Retinal pigment epithelial cell (primary cell): ENCODE data around the gene NCKAP5.

Source experiments
- DNase-seq: peaks from one replicate; pipeline ENCODE4 v3.0.0-alpha.2; 2010; ENCODE audit warnings: low read depth
- H3K4me3 ChIP-seq: 2 replicates; pipeline ENCODE4 v1.5.1; 2011; ENCODE audit warnings: mild to moderate bottlenecking, low read length, control low read depth, moderate library complexity
- CTCF ChIP-seq: conservative IDR thresholded peaks from 2 replicates; pipeline ENCODE4 v1.5.1; 2011; ENCODE audit warnings: low read depth, low read length, control low read depth, inconsistent platforms

NCKAP5 gene

GRCh38 chr2:132844585-132844984 is 723.7 kb downstream of the NCKAP5 start:
- no peak overlapping the region for H3K4me3 ChIP-seq
- TF ChIP-seq CTCF = no peak
- DNase-seq = no peak

DNA sequence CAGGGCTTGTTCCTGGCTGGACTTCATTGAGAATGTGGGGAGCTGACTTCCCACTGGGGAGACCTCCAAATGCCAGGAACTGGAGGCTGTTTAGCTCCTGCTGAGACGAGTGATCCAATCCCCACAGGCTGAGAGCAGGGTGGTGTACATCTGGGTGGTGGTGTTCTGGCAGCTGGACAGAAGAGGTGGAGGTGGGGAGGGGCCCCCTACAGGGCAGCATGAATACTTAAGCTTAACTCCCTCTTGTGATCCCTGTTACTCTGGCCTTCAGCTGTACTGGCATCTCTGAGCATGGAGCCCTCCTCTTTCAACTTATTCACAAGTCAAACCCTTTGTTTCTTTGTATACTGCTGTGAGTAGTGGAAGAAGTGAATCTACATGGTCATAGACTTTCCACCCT is 730.5 kb downstream of the NCKAP5 start:
- no peak for DNase-seq
- TF ChIP-seq CTCF = no peak
- H3K4me3 ChIP-seq = no peak overlapping the region

- TF ChIP-seq CTCF = no peak
- no peak overlapping the region for H3K4me3 ChIP-seq
- no peak for DNase-seq
Measured at GRCh38 chr2:132830321-132830827, 737.9 kb downstream of the NCKAP5 start.

DNA sequence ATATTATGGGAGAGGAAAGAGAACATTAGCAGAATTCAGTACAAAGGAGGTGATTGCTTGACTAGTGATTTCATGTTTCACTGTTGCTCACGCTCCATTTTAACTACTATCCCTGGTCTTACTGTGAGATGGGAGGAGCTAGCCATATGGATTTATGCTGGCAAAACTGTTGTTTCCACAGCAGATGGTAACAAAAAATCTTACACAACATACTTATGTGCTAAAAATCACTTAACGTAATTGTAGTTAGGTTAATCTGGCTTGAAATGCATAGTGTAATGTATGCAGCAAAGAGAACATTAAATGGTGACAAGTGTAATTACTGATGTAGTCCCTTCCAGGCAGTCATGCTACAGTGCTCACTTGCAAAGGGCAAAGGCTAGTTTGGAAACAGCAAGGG is 742.7 kb downstream of the NCKAP5 start:
- no peak for TF ChIP-seq CTCF
- no peak for DNase-seq
- H3K4me3 ChIP-seq = no peak overlapping the region

- TF ChIP-seq CTCF = no peak
- H3K4me3 ChIP-seq = no peak overlapping the region
- DNase-seq = no peak
Measured at GRCh38 chr2:132824716-132825115, 743.5 kb downstream of the NCKAP5 start.

DNA sequence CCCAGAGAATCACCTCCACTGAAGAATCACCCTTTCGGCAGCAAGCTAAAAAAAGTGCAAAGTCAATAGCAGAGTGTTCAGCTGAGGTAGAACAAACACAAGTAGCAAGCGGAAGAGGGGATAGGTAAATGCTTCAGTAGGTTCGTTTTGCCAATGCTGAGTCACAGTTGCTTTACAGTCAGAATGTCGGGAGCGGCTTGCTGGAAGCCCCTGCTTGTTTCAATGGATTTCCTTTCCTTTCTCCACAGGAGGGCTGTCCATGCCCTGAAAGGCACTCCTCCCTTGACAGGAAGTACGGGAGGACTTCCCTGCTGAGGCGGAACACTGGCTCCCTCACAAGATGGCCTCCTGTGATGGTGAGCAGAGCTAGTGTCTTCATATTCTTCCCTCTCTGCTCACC is 752.0 kb downstream of the NCKAP5 start:
- DNase-seq = no peak
- H3K4me3 ChIP-seq = no peak overlapping the region
- TF ChIP-seq CTCF = no peak

DNA sequence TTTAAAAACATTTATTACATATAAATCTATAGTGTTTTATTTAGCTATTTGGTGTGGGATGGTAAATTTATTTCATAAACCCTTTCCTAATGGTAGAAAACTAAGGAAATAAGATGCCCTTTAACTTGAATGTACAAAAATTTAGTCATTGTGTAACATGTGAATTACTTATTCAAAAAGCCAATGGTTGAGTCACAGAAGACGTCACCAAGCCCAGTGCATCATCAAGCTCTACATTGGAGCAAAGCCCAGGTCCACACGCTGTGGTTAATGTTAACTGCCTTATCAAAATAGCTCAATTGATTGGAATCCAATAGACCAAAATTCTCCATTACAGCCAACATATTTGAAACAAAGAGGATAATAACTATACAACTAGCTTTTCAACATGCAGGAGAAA is 752.7 kb downstream of the NCKAP5 start:
- H3K4me3 ChIP-seq = no peak overlapping the region
- DNase-seq = peak; percentile 35
- no peak for TF ChIP-seq CTCF
